H9 (cell line): ENCODE data around the gene ZNRF1. TPM values are rescaled to one million over a fixed set of nuclear protein-coding genes. Genes with fewer than 3 reads are reported as not detected.
A peak's percentile ranks its signal among the peaks of the same experiment; 100 is the strongest.

Experiments used
- DNase-seq: peaks from one replicate; pipeline ENCODE4 v3.0.0-alpha.2; 2017
- H2AFZ ChIP-seq: one replicate; pipeline ENCODE4 v1.6.1; 2013; ENCODE audit warnings: mild to moderate bottlenecking, low read length, control low read depth, moderate library complexity
- H2AK5ac ChIP-seq: 2 replicates; pipeline ENCODE4 v1.6.1; 2013; ENCODE audit warnings: low read length, control low read depth, mixed read lengths; ENCODE audit not compliant: insufficient read length
- H2BK120ac ChIP-seq: one replicate; pipeline ENCODE4 v1.6.1; 2013; ENCODE audit warnings: low read depth, mild to moderate bottlenecking, low read length, control low read depth, inconsistent platforms; ENCODE audit not compliant: poor library complexity, severe bottlenecking
- H2BK12ac ChIP-seq: 2 replicates; pipeline ENCODE4 v1.6.1; 2013; ENCODE audit warnings: low read length, control low read depth, mixed read lengths, low read depth; ENCODE audit not compliant: insufficient read length
- H2BK15ac ChIP-seq: 2 replicates; pipeline ENCODE4 v1.6.1; 2013; ENCODE audit warnings: low read depth, low read length, control low read depth
- H2BK20ac ChIP-seq: one replicate; pipeline ENCODE4 v1.6.1; 2013; ENCODE audit warnings: low read depth, mild to moderate bottlenecking, low read length, control low read depth, inconsistent platforms; ENCODE audit not compliant: poor library complexity, severe bottlenecking
- H2BK5ac ChIP-seq: 2 replicates; pipeline ENCODE4 v1.6.1; 2013; ENCODE audit warnings: low read length, control low read depth, mixed read lengths; ENCODE audit not compliant: insufficient read length
- H3K14ac ChIP-seq: 2 replicates; pipeline ENCODE4 v1.6.1; 2013; ENCODE audit warnings: low read length, control low read depth; ENCODE audit not compliant: insufficient read depth
- H3K18ac ChIP-seq: 2 replicates; pipeline ENCODE4 v1.6.1; 2013; ENCODE audit warnings: low read depth, mild to moderate bottlenecking, mixed read lengths, low read length, control low read depth; ENCODE audit not compliant: insufficient read length
- H3K23ac ChIP-seq: 2 replicates; pipeline ENCODE4 v1.6.1; 2013; ENCODE audit warnings: low read length, control low read depth, mixed read lengths, low read depth; ENCODE audit not compliant: insufficient read length
- H3K23me2 ChIP-seq: 2 replicates; pipeline ENCODE4 v1.6.1; 2013; ENCODE audit warnings: low read depth, mild to moderate bottlenecking, mixed read lengths, low read length, control low read depth; ENCODE audit not compliant: insufficient read length, poor library complexity, severe bottlenecking
- H3K27ac ChIP-seq: 2 replicates; pipeline ENCODE4 v1.5.1; 2013; ENCODE audit warnings: low read length, control low read depth, mixed read lengths, low read depth; ENCODE audit not compliant: insufficient read length
- H3K27me3 ChIP-seq: 2 replicates; pipeline ENCODE4 v1.6.1; 2013; ENCODE audit warnings: low read length, control low read depth, inconsistent platforms; ENCODE audit not compliant: insufficient read depth
- H3K4ac ChIP-seq: 2 replicates; pipeline ENCODE4 v1.6.1; 2013; ENCODE audit warnings: low read depth, mild to moderate bottlenecking, control low read depth, inconsistent platforms, low read length, moderate library complexity
- H3K4me1 ChIP-seq: 2 replicates; pipeline ENCODE4 v1.6.1; 2013; ENCODE audit warnings: low read length, control low read depth, inconsistent platforms; ENCODE audit not compliant: insufficient read depth
- H3K4me2 ChIP-seq: 2 replicates; pipeline ENCODE4 v1.6.1; 2013; ENCODE audit warnings: low read length, control low read depth, mixed read lengths; ENCODE audit not compliant: insufficient read length, insufficient read depth
- H3K56ac ChIP-seq: 2 replicates; pipeline ENCODE4 v1.6.1; 2013; ENCODE audit warnings: low read depth, mild to moderate bottlenecking, mixed read lengths, low read length, control low read depth; ENCODE audit not compliant: insufficient read length
- H3K79me1 ChIP-seq: 2 replicates; pipeline ENCODE4 v1.6.1; 2013; ENCODE audit warnings: low read depth, mild to moderate bottlenecking, moderate library complexity, low read length, control low read depth, inconsistent platforms; ENCODE audit not compliant: insufficient read depth, poor library complexity, severe bottlenecking
- H3K79me2 ChIP-seq: 2 replicates; pipeline ENCODE4 v1.6.1; 2013; ENCODE audit warnings: low read length, control low read depth, inconsistent platforms; ENCODE audit not compliant: insufficient read depth
- H3K9ac ChIP-seq: 2 replicates; pipeline ENCODE4 v1.6.1; 2013; ENCODE audit warnings: low read length, control low read depth, mixed read lengths; ENCODE audit not compliant: insufficient read length; ENCODE audit errors: extremely low read depth
- H3K9me3 ChIP-seq: one replicate; pipeline ENCODE4 v1.6.1; 2013; ENCODE audit warnings: low read depth, low read length, inconsistent platforms; ENCODE audit not compliant: control insufficient read depth
- H3T11ph ChIP-seq: one replicate; pipeline ENCODE4 v1.6.1; 2013; ENCODE audit warnings: mild to moderate bottlenecking, low read length, control low read depth, inconsistent platforms
- H4K20me1 ChIP-seq: one replicate; pipeline ENCODE4 v1.6.1; 2013; ENCODE audit not compliant: control insufficient read depth, insufficient read length, insufficient read depth
- H4K5ac ChIP-seq: 2 replicates; pipeline ENCODE4 v1.6.1; 2013; ENCODE audit warnings: low read depth, mild to moderate bottlenecking, mixed read lengths, low read length, control low read depth; ENCODE audit not compliant: insufficient read length
- H4K8ac ChIP-seq: replicated peaks from 2 replicates; pipeline ENCODE4 v1.6.1; 2013; ENCODE audit warnings: low read length, control low read depth, mixed read lengths, low read depth; ENCODE audit not compliant: insufficient read length
- H4K91ac ChIP-seq: 2 replicates; pipeline ENCODE4 v1.6.1; 2013; ENCODE audit warnings: low read depth, mild to moderate bottlenecking, moderate library complexity, mixed read lengths, low read length, control low read depth; ENCODE audit not compliant: insufficient read length
- H3K27ac Mint-ChIP-seq, 3 experiments: 2 replicates in 2 of 3; 3 replicates in 1 of 3; pipeline ENCODE4 v1.8.0; 2020 to 2021; ENCODE audit warnings: mixed read lengths in 3 of 3, mild to moderate bottlenecking in 1 of 3, moderate library complexity in 1 of 3
- H3K27me3 Mint-ChIP-seq: 2 replicates; pipeline ENCODE4 v1.8.0; 2021; ENCODE audit warnings: low read depth, mild to moderate bottlenecking, moderate library complexity, mixed read lengths
- H3K36me3 Mint-ChIP-seq, 3 experiments: 2 replicates in 2 of 3; 3 replicates in 1 of 3; pipeline ENCODE4 v1.8.0; 2020 to 2021; ENCODE audit warnings: low read depth in 3 of 3, mixed read lengths in 3 of 3; ENCODE audit not compliant: insufficient read depth in 1 of 3
- H3K4me1 Mint-ChIP-seq, 2 experiments: 2 replicates each; pipeline ENCODE4 v1.8.0; 2020; ENCODE audit warnings: mixed read lengths in 2 of 2
- H3K4me3 Mint-ChIP-seq, 2 experiments: 2 replicates in 1 of 2; 3 replicates in 1 of 2; pipeline ENCODE4 v1.8.0; 2020 to 2021; ENCODE audit warnings: mild to moderate bottlenecking in 2 of 2, mixed read lengths in 2 of 2, moderate library complexity in 1 of 2
- H3K9me3 Mint-ChIP-seq, 2 experiments: 2 replicates in 1 of 2; 3 replicates in 1 of 2; pipeline ENCODE4 v1.8.0; 2020; ENCODE audit warnings: mild to moderate bottlenecking in 2 of 2, mixed read lengths in 2 of 2, moderate library complexity in 1 of 2
- WGBS: extraction: QIAGEN DNeasy Blood & Tissue Kit; methylation state at CpG from one replicate; pipeline ENCODE4 v1.1.7; 2013; ENCODE audit warnings: missing lambda C conversion rate, low lambda C conversion rate, mixed read lengths; ENCODE audit not compliant: insufficient read length; ENCODE audit errors: extremely low coverage; 5-methylcytosine and 5-hydroxymethylcytosine counted together
- total RNA-seq: library from RNA; stranded (reverse); gene quantifications from 2 replicates; pipeline ENCODE4 v1.2.1, GENCODE V29; 2021
- TF ChIP-seq, protein P1 (sequence below): fragments of 200-600 bp; sonication (generic); conservative IDR thresholded peaks from 3 replicates; pipeline ENCODE4 v1.8.0; 2021; ENCODE audit warnings: antibody characterized with exemption, mild to moderate bottlenecking

The ZNRF1 gene
- total RNA-seq, 1 experiment from 2014 or later: 49.6 TPM

DNA sequence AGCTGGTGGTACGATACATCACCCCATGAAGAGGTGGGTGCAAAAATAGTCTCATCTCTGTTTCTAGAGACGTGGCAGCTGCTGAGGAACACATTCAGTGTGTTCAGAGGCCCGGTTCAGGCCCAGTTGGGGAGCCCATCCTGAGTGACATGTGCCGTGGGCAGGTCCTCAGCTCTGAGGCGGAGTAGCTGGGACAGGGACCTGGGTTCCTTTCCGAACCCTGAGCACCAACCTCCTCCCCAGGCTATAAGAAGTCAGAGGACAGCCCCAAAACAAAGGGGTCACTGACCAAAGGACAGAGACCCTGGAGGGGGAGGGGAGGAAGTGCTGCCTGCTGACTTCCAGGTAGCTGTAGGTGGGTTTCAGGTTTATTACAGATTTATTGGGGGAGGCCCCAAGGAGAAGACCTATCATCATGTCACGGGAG is 112.7 kb downstream of the ZNRF1 start:
- Histone ChIP-seq H3K23ac (no peak overlapping the region), H3K9ac (no peak overlapping the region), H3K56ac (no peak overlapping the region), H3K14ac (no peak overlapping the region), H3K79me2 (no peaks in the 10 kb centered on the region), H3K27ac (no peak overlapping the region), H4K8ac (no peak overlapping the region), H3T11ph (no peak overlapping the region), H2BK12ac (no peak overlapping the region), H2BK15ac (no peak overlapping the region), H3K4me1 (peaks cover 6% of the 10 kb centered on the region; the same call in 1 of the 2 replicates), H3K27me3 (no peaks in the 10 kb centered on the region), H2AK5ac (no peak overlapping the region), H2BK120ac (no peak overlapping the region), H2BK5ac (no peak overlapping the region), H2AFZ (no peak overlapping the region), H3K4me2 (no peak overlapping the region), H3K18ac (no peak overlapping the region), H3K23me2 (no peaks in the 10 kb centered on the region), H4K5ac (no peak overlapping the region), H4K91ac (no peak overlapping the region), H3K9me3 (no peaks in the 10 kb centered on the region), H2BK20ac (no peak overlapping the region), H3K79me1 (no peaks in the 10 kb centered on the region), H4K20me1 (no peaks in the 10 kb centered on the region), H3K4ac (no peak overlapping the region)
- Mint-ChIP-seq H3K27me3 (peaks cover 4% of the 10 kb centered on the region; the same call in 1 of the 2 replicates), H3K36me3 (peaks cover 2 to 10% (median 6%) of the 10 kb centered on the region in 3 experiments; a peak in 5 of 7 replicates), H3K27ac (peak overlapping the region in 2 of 3 experiments; percentile 57 to 82; a peak in 3 of 7 replicates), H3K4me3 (peak overlapping the region in 1 of 2 experiments; percentile 38; a peak in 2 of 5 replicates), H3K4me1 (peaks cover 44 to 57% of the 10 kb centered on the region in 2 experiments), H3K9me3 (no peaks in the 10 kb centered on the region)
- no CpG with 5 or more reads among the region's 7 CpGs for WGBS
- TF ChIP-seq, protein P1, sequence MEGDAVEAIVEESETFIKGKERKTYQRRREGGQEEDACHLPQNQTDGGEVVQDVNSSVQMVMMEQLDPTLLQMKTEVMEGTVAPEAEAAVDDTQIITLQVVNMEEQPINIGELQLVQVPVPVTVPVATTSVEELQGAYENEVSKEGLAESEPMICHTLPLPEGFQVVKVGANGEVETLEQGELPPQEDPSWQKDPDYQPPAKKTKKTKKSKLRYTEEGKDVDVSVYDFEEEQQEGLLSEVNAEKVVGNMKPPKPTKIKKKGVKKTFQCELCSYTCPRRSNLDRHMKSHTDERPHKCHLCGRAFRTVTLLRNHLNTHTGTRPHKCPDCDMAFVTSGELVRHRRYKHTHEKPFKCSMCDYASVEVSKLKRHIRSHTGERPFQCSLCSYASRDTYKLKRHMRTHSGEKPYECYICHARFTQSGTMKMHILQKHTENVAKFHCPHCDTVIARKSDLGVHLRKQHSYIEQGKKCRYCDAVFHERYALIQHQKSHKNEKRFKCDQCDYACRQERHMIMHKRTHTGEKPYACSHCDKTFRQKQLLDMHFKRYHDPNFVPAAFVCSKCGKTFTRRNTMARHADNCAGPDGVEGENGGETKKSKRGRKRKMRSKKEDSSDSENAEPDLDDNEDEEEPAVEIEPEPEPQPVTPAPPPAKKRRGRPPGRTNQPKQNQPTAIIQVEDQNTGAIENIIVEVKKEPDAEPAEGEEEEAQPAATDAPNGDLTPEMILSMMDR: no peak; the same call in 1 of the 3 replicates
- peak; percentile 34 for DNase-seq
